GM12878 (cell line): ENCODE data around the gene ZNF335.

Source experiments
- BCL3 ChIP-seq: IDR thresholded peaks from 2 replicates; pipeline ENCODE4 v1.6.1; 2011; ENCODE audit warnings: borderline replicate concordance, low read depth, mild to moderate bottlenecking, moderate library complexity, low read length; ENCODE audit not compliant: insufficient read depth, poor library complexity, severe bottlenecking
- CREB1 ChIP-seq: IDR thresholded peaks from 2 replicates; pipeline ENCODE4 v1.6.1; 2012; ENCODE audit warnings: low read depth, mild to moderate bottlenecking, inconsistent platforms
- EED ChIP-seq: sonication (generic); IDR thresholded peaks from 2 replicates; pipeline ENCODE4 v1.6.1; 2016; ENCODE audit warnings: antibody characterized with exemption, low read depth
- EP300 ChIP-seq, 2 experiments: fragments of 150-350 bp in 1 of 2; IDR thresholded peaks; 2 replicates each; pipeline ENCODE4 v1.6.1; 2011 to 2012; ENCODE audit warnings: low read depth in 2 of 2, low read length in 2 of 2, borderline replicate concordance in 1 of 2, improper control_type of control experiment in 1 of 2, inconsistent platforms in 1 of 2; ENCODE audit not compliant: control insufficient read depth in 1 of 2
- ESRRA ChIP-seq: IDR thresholded peaks from 2 replicates; pipeline ENCODE4 v1.6.1; 2012; ENCODE audit warnings: mild to moderate bottlenecking, low read length, improper control_type of control experiment
- FOS ChIP-seq: IDR thresholded peaks from 3 replicates; pipeline ENCODE4 v1.6.1; 2011; ENCODE audit warnings: borderline replicate concordance; ENCODE audit not compliant: insufficient read length; ENCODE audit errors: extremely low read depth
- MXI1 ChIP-seq: fragments of 150-350 bp; IDR thresholded peaks from 2 replicates; pipeline ENCODE4 v1.6.1; 2011; ENCODE audit warnings: low read depth, mild to moderate bottlenecking, inconsistent platforms, low read length, improper control_type of control experiment
- USF2 ChIP-seq: IDR thresholded peaks from 2 replicates; pipeline ENCODE4 v1.6.1; 2011; ENCODE audit warnings: low read depth, low read length, improper control_type of control experiment, borderline replicate concordance

- no peak for TF ChIP-seq EED
- TF ChIP-seq ESRRA: no peak
- TF ChIP-seq EP300 (IDR thresholded peaks at IDR 0.05; ENCODE audit: borderline replicate concordance in 1 of 2, control insufficient read depth in 1 of 2, low read depth in 2 of 2, low read length in 2 of 2): no peak
- TF ChIP-seq BCL3: no peak
- TF ChIP-seq CREB1: 0 out of 2 replicates have a peak, but pooled peaks have one; percentile 3
- TF ChIP-seq MXI1: no peak
- TF ChIP-seq USF2: no peak
- no peak for TF ChIP-seq FOS
These were observed 23.1 kb downstream of the ZNF335 start for GRCh38 chr20:45948742-45949541.
